DND-41 (cell line): Measurements from ENCODE around the gene LSM7.

ENCODE experiments used
- ATAC-seq: fragments of 200-7000 bp; cut with Tn5 transposase; 3 replicates; pipeline ENCODE4 v1.9.1; 2021; ENCODE audit warnings: low read depth; ENCODE audit not compliant: insufficient read depth
- DNase-seq: peaks from one replicate; pipeline ENCODE4 v3.0.0-alpha.2; 2020
- H2AFZ ChIP-seq: 2 replicates; pipeline ENCODE4 v1.6.0; 2012; ENCODE audit warnings: low read depth, low read length
- H3K27ac ChIP-seq: 2 replicates; pipeline ENCODE4 v1.5.1; 2012; ENCODE audit warnings: low read length, inconsistent platforms
- H3K27me3 ChIP-seq: fragments of 200-600 bp; sonication (generic); 2 replicates; pipeline ENCODE4 v1.6.0; 2012; ENCODE audit warnings: low read length, mild to moderate bottlenecking, inconsistent platforms; ENCODE audit not compliant: insufficient read depth, poor library complexity
- H3K36me3 ChIP-seq: 2 replicates; pipeline ENCODE4 v1.5.1; 2012; ENCODE audit warnings: low read length, inconsistent platforms; ENCODE audit not compliant: insufficient read depth
- H3K4me1 ChIP-seq: 2 replicates; pipeline ENCODE4 v1.5.1; 2012; ENCODE audit warnings: mild to moderate bottlenecking, low read length; ENCODE audit not compliant: insufficient read depth
- H3K4me2 ChIP-seq: 2 replicates; pipeline ENCODE4 v1.6.0; 2012; ENCODE audit warnings: mild to moderate bottlenecking, moderate library complexity, low read length, inconsistent platforms; ENCODE audit not compliant: insufficient read depth
- H3K4me3 ChIP-seq, 2 experiments: fragments of 200-600 bp in 1 of 2; shearing (Covaris generic) in 1 of 2; 2 replicates each; pipeline ENCODE4 v1.5.1; 2012 to 2016; ENCODE audit warnings: inconsistent platforms in 2 of 2, low read length in 2 of 2, mild to moderate bottlenecking in 2 of 2, low read depth in 1 of 2, moderate library complexity in 1 of 2
- H3K79me2 ChIP-seq: 2 replicates; pipeline ENCODE4 v1.6.0; 2012; ENCODE audit warnings: low read length, inconsistent platforms; ENCODE audit not compliant: insufficient read depth
- H3K9ac ChIP-seq: 2 replicates; pipeline ENCODE4 v1.6.0; 2012; ENCODE audit warnings: low read depth, mild to moderate bottlenecking, inconsistent platforms, low read length, moderate library complexity
- H3K9me3 ChIP-seq: 2 replicates; pipeline ENCODE4 v1.5.1; 2012; ENCODE audit warnings: low read length, moderate library complexity, mild to moderate bottlenecking, inconsistent platforms; ENCODE audit not compliant: insufficient read depth, severe bottlenecking
- H4K20me1 ChIP-seq: 2 replicates; pipeline ENCODE4 v1.6.0; 2012; ENCODE audit warnings: low read length; ENCODE audit not compliant: insufficient read depth
- EZH2 ChIP-seq: IDR thresholded peaks from 3 replicates; pipeline ENCODE4 v1.6.1; 2012; ENCODE audit warnings: borderline replicate concordance, low read depth, mild to moderate bottlenecking, moderate library complexity, low read length, inconsistent platforms; ENCODE audit not compliant: severe bottlenecking
- TF ChIP-seq, protein P1 (sequence below): IDR thresholded peaks from 2 replicates; pipeline ENCODE4 v1.5.1; 2012; ENCODE audit warnings: borderline replicate concordance, low read length, moderate library complexity, mild to moderate bottlenecking; ENCODE audit not compliant: poor library complexity, severe bottlenecking; ENCODE audit errors: extremely low read depth

Gene LSM7

DNA sequence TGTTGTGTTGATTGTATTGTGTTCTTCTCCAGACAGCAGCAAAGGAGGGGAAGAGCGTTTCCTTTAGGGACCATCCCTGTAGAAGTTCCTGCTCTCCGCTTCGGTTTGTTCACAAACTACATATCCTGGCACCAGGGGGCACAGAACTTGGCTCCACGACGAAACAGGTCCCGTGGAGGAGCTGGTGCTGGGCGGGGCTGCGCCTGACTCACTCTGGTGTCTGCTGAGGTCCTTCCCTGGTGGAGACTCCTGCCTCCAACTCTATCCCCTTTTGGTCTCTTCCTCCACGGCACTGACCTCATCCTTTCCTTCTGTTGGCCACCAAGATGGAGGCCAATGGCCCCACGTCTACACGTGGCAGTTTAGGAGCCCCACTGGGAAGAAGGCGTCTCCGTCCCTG, 46.4 kb upstream of the LSM7 start:
- no peak overlapping the region for H3K9ac ChIP-seq
- H4K20me1 ChIP-seq, result no peaks in the 10 kb centered on the region
- DNase-seq (no peak), ATAC-seq (no peak)
- no peak overlapping the region for H3K4me3 ChIP-seq
- no peaks in the 10 kb centered on the region for H3K36me3 ChIP-seq
- no peaks in the 10 kb centered on the region for H3K4me1 ChIP-seq
- H3K9me3 ChIP-seq, result peaks cover 15% of the 10 kb centered on the region
- H2AFZ ChIP-seq, result no peak overlapping the region
- no peak overlapping the region for H3K4me2 ChIP-seq
- H3K79me2 ChIP-seq, result no peaks in the 10 kb centered on the region
- no peaks in the 10 kb centered on the region for H3K27me3 ChIP-seq
- no peak for TF ChIP-seq EZH2
- H3K27ac ChIP-seq, result no peak overlapping the region

DNA sequence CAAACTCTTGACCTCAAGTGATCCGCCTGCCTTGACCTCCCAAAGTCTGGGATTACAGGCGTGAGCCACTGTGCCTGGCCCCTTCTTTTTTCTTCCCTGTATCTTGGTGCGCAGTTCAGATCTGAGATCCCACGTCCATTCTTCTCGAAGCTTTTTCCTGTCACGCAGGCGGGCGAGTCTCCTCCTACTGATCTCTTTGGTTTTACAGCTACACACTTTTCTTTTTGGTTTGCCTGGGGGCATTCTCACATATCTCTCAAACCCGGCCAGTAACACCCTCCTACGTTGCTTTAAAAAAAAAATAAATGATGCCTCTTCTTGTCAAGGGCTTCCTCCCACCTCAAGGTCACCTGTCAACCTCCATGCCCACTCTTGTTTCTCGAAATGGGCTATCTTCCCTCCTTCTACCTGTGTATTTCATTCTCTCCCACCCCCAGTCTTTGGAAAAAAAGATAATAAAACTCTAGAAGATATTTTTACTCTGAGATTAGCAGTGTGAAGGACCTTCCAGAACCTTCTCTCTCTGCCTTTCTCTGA, 43.8 kb upstream of the LSM7 start:
- H3K9me3 ChIP-seq, result peaks cover 13% of the 10 kb centered on the region
- no peaks in the 10 kb centered on the region for H3K79me2 ChIP-seq
- no peaks in the 10 kb centered on the region for H4K20me1 ChIP-seq
- no peak overlapping the region for H3K27ac ChIP-seq
- no peak for TF ChIP-seq EZH2
- TF ChIP-seq, protein P1, sequence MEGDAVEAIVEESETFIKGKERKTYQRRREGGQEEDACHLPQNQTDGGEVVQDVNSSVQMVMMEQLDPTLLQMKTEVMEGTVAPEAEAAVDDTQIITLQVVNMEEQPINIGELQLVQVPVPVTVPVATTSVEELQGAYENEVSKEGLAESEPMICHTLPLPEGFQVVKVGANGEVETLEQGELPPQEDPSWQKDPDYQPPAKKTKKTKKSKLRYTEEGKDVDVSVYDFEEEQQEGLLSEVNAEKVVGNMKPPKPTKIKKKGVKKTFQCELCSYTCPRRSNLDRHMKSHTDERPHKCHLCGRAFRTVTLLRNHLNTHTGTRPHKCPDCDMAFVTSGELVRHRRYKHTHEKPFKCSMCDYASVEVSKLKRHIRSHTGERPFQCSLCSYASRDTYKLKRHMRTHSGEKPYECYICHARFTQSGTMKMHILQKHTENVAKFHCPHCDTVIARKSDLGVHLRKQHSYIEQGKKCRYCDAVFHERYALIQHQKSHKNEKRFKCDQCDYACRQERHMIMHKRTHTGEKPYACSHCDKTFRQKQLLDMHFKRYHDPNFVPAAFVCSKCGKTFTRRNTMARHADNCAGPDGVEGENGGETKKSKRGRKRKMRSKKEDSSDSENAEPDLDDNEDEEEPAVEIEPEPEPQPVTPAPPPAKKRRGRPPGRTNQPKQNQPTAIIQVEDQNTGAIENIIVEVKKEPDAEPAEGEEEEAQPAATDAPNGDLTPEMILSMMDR, result no peak
- no peak overlapping the region for H3K4me3 ChIP-seq
- no peak overlapping the region for H2AFZ ChIP-seq
- H3K9ac ChIP-seq, result no peak overlapping the region
- H3K27me3 ChIP-seq, result no peaks in the 10 kb centered on the region
- H3K4me1 ChIP-seq, result no peaks in the 10 kb centered on the region
- DNase-seq (no peak), ATAC-seq (no peak)
- no peak overlapping the region for H3K4me2 ChIP-seq
- H3K36me3 ChIP-seq, result no peaks in the 10 kb centered on the region

DNA sequence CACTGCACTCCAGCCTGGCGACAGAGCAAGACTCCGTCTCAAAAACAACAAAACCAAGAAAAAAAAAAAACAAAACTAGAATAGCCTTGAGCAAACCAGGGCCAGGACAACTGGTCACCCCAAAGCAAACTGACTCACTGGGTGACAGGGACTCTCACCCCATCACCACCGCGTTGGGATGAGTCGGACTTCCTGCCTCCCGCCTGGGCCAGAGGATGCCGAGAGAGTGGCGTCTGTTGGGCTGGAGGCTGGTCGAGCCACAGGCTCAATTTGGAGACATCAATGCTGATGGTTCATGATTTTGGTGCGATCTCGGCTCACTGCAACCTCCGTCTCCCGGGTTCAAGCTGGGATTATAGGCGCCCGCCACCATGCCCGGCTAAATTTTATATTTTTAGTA, 43.3 kb upstream of the LSM7 start:
- Histone ChIP-seq H3K9ac (no peak overlapping the region), H3K4me2 (no peak overlapping the region), H2AFZ (no peak overlapping the region), H3K79me2 (no peaks in the 10 kb centered on the region), H4K20me1 (no peaks in the 10 kb centered on the region), H3K4me3 (no peak overlapping the region), H3K9me3 (peaks cover 13% of the 10 kb centered on the region), H3K27me3 (no peaks in the 10 kb centered on the region), H3K27ac (no peak overlapping the region), H3K36me3 (no peaks in the 10 kb centered on the region), H3K4me1 (no peaks in the 10 kb centered on the region)
- ATAC-seq, result no peak
- DNase-seq, result no peak
- TF ChIP-seq, protein P1, result no peak
- TF ChIP-seq EZH2, result no peak

DNA sequence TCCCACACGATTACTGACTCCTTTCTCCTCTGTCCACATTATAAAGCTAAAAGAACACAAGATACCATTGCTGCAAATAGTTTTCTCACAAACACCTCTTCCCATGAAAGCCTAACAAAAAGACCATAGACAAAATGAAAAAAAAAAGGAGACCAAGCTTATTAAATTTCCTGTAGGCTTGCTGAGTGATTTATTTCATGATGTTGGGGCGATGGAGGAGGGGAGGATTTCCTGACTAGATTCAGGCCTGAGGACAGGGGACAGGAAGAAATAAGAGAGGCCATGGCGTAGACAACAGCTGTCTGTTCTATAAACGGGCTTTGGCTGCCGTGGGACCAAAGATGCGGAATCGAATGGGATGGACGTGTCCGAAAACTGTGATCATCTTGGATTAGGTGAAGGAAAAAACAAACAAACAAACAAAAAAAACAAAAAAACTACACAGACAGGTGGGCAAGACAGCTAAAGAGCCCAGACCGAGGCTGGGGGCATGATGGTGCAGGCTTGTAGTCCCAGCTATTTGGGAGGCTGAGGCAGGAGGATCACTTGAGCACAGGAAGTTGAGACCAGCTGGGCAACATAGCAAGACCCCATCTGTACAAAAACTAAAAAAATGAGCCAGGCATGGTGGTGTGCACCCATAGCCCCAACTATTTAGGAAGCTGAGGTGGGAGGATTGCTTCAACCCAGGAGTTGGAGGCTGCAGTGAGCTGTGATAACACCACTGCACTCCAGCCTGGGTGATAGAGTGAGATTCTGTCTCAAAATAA, 37.0 kb upstream of the LSM7 start:
- ATAC-seq (no peak), DNase-seq (no peak)
- H3K9ac ChIP-seq, result no peak overlapping the region
- no peak overlapping the region for H3K4me2 ChIP-seq
- no peaks in the 10 kb centered on the region for H4K20me1 ChIP-seq
- H3K9me3 ChIP-seq, result peaks cover 9% of the 10 kb centered on the region
- no peaks in the 10 kb centered on the region for H3K27me3 ChIP-seq
- TF ChIP-seq, protein P1, result no peak
- no peak for TF ChIP-seq EZH2
- H3K27ac ChIP-seq, result no peak overlapping the region
- no peak overlapping the region for H2AFZ ChIP-seq
- no peak overlapping the region for H3K4me3 ChIP-seq
- no peaks in the 10 kb centered on the region for H3K4me1 ChIP-seq
- H3K36me3 ChIP-seq, result no peaks in the 10 kb centered on the region
- no peaks in the 10 kb centered on the region for H3K79me2 ChIP-seq
